Subcutaneous preadipocyte (primary cell): ENCODE results near the gene PGK1. TPM values are rescaled to one million over a fixed set of nuclear protein-coding genes. Genes with fewer than 3 reads are reported as not detected.

Experiments used
- total RNA-seq: library from RNA; depleted of rRNA; stranded (reverse); fragments of >200 nt; gene quantifications from 2 replicates; pipeline ENCODE4 v1.2.3, GENCODE V29; 2012

The PGK1 gene
- 284 and 329 TPM in 2 replicates for total RNA-seq

DNA sequence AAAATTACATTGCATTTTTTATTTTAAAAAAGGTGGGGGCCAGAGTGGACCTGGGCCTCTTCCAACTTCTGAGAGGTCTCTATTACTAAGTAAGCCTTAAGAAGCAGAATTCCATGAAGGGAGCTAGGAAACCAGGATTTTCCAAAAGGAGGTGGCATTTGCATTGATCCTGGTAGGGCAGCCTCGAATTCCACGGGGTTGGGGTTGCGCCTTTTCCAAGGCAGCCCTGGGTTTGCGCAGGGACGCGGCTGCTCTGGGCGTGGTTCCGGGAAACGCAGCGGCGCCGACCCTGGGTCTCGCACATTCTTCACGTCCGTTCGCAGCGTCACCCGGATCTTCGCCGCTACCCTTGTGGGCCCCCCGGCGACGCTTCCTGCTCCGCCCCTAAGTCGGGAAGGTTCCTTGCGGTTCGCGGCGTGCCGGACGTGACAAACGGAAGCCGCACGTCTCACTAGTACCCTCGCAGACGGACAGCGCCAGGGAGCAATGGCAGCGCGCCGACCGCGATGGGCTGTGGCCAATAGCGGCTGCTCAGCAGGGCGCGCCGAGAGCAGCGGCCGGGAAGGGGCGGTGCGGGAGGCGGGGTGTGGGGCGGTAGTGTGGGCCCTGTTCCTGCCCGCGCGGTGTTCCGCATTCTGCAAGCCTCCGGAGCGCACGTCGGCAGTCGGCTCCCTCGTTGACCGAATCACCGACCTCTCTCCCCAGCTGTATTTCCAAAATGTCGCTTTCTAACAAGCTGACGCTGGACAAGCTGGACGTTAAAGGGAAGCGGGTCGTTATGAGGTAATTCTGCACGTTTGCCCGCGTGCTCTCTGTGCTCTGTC, at the start of gene PGK1:
Gene PGK1, plus strand, starts transcription at position 626 of the 824 bp plus-strand sequence. Its CDS starts 93 bp downstream, at position 719.

DNA sequence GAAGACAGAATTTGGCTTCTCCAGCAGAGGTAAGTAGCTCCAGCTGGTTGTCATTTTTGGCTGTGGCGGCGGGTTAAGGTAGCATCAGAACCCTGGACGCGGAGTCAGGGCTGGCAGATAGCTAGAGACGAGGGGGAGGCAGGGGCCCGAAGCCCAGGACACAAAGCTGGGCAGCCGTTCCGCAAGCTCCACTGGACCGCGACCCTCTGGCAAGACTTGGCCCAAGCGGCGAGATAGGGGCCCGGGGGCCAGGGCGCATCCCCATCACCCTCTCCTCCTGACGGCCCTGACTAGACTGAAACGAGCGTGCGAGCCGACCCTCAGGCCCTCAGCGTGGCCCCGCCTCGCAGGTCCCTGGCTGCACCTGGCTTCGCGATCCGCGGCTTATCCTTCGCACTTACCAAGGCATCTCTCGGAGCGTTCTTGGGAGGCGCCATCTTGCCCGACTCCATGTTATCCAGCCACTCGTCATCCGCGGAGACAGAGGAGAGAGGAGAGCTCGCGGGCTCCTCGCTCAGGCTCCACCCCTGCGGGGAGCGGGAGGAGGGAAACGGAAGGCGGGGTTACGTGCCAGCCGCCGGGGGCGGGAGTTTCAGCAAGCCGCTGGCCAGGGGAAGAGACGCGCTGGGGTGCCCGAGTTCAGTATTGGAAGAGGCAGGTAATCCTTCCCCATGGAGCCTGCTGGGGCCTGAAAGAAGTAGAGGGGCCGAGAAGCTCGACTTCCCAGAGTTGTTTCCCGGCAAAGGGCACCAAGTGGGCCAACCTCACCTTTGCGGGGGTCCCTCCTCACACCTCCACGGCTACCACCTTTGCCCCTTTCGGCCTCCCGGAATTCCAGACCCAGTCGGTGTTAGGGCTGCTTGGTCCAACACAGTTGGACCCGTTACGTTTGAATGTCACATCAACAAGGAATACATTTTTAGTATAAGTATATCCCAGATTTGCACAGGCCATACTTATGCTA, 35.4 kb downstream of the PGK1 start, which contains the start of gene TAF9B:
Gene TAF9B, minus strand, starts transcription at position 491 of the 964 bp plus-strand sequence. Its CDS starts 39 bp downstream, at position 452.

Other genes starting within 250 kb of the PGK1 start
- gene MAGT1, start 208.8 kb upstream of the PGK1 start, total RNA-seq: 68.0 and 81.9 TPM in 2 replicates
- gene COX7B, start 204.8 kb upstream of the PGK1 start, total RNA-seq: 202 and 329 TPM in 2 replicates
- gene ATP7A, start 193.6 kb upstream of the PGK1 start, total RNA-seq: 6.2 and 7.0 TPM in 2 replicates
- not detected in 2 replicates for gene PGAM4, start 134.6 kb upstream of the PGK1 start, total RNA-seq
- 26.1 and 30.1 TPM in 2 replicates for gene TAF9B, start 35.4 kb downstream of the PGK1 start, total RNA-seq
- gene CYSLTR1, start 223.4 kb downstream of the PGK1 start, total RNA-seq: not detected in 2 replicates